GM12875 (cell line): ENCODE data around the gene SYNJ2.

Source experiments
- H3K4me3 ChIP-seq: one replicate; pipeline ENCODE4 v1.5.1; 2011; ENCODE audit warnings: low read depth, low read length, control low read depth
- TF ChIP-seq, protein P1 (sequence below): IDR thresholded peaks from 2 replicates; pipeline ENCODE4 v1.5.1; 2011; ENCODE audit warnings: low read depth, mild to moderate bottlenecking, control low read depth, inconsistent platforms, low read length, moderate library complexity, borderline replicate concordance; ENCODE audit not compliant: insufficient read depth

SYNJ2 gene

DNA sequence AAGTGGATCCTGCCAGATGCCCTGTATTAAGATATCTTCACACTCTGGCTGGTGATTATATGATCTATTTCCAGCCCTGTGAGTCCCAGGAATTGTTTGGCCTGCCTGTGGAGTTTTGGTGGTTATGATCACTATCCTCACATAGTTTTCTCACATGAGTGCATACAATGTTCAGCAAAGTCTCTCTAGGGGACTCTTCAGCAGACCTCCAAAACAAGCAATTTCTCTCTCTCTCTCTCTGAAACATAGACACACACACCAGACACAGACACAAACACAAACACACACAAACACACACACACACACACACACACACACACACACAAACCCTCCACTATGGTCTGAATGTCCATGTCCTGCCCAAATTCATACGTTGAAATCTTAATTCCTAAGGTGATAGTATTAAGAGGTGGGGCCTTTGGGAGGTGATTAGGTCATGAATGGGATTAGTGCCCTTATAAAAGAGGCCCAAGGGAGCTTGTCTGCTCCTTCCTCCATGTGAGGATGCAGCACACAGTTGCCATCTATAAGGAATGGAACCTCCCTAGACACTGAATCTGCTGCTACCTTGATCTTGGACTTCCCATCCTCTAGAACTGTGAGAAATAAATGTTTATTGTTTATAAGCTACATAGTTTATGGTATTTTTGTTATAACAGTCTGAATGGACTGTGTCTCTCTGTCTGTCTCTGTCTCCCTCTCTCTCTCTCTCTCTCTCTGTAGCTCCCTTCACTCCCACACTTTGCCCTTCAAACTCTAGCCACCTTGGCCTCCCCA, 22.0 kb upstream of the SYNJ2 start:
- TF ChIP-seq, protein P1, sequence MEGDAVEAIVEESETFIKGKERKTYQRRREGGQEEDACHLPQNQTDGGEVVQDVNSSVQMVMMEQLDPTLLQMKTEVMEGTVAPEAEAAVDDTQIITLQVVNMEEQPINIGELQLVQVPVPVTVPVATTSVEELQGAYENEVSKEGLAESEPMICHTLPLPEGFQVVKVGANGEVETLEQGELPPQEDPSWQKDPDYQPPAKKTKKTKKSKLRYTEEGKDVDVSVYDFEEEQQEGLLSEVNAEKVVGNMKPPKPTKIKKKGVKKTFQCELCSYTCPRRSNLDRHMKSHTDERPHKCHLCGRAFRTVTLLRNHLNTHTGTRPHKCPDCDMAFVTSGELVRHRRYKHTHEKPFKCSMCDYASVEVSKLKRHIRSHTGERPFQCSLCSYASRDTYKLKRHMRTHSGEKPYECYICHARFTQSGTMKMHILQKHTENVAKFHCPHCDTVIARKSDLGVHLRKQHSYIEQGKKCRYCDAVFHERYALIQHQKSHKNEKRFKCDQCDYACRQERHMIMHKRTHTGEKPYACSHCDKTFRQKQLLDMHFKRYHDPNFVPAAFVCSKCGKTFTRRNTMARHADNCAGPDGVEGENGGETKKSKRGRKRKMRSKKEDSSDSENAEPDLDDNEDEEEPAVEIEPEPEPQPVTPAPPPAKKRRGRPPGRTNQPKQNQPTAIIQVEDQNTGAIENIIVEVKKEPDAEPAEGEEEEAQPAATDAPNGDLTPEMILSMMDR = no peak
- no peak overlapping the region for H3K4me3 ChIP-seq

DNA sequence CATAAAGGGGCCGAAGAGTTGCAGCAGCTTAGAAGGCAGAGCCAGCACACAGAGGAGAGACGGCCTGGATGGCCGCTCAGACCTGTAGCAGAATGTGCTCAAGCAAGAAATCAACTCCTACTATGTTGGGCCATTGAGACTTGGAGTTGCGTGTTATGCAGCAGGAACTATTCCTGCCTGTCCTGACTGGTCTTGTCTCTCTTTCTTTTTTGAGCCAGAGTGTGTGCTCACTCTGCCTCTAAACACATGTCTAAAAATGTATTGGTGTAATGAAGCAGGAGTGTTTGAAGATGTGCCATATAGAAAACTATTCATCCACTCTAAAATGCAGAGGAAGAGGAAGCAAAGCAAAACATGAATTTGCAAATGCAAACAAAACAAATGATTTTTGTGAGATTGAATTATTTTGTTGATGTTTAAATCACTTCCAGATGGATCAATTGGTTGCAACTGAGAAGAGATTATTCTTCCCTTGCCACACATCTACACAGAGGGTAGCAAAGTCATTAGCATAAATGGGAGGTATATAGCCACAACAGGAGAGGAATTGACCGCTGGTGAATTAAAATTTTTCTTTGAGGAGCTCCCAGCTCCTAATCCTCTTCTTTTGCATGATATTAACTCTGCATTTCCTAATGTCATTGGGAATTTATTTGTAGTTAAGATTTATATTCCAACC, 20.4 kb upstream of the SYNJ2 start:
- TF ChIP-seq, protein P1 = no peak
- no peak overlapping the region for H3K4me3 ChIP-seq

DNA sequence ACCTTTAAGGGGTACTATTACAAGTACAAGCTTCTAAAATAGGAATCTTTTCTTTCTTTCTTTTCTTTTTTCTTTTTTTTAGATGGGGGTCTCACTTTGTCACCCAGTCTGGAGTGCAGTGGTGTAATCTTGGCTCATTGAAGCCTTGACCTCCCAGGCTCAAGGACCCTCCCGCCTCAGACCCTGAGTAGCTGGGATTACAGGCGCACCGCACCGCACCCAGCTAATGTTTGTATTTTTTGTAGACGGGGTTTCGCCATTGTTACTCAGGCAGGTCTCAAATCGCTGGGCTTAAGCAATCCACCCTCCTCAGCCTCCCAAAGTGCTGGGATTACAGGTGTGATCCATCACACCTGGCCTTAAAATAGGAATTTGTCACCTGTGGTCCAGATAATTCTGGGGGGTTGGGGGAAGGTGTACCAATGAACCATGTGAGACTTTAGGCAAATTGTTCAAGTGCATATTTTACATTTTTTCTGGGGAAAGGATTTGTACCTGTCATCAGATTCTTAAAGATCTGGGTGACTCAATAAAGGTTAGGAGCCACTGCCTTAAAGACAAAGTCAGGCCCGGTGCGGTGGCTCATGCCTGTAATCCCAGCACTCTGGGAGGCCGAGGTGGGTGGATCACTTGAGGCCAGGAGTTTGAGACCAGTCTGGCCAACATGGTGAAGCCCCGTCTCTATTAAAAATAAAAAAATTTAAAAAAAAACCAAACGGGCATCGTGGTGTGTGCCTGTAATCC, 19.7 kb upstream of the SYNJ2 start:
- TF ChIP-seq, protein P1 = no peak
- no peak overlapping the region for H3K4me3 ChIP-seq

GRCh38 chr6:157962601-157963302, 18.9 kb upstream of the SYNJ2 start:
- TF ChIP-seq, protein P1 = no peak
- no peak overlapping the region for H3K4me3 ChIP-seq

DNA sequence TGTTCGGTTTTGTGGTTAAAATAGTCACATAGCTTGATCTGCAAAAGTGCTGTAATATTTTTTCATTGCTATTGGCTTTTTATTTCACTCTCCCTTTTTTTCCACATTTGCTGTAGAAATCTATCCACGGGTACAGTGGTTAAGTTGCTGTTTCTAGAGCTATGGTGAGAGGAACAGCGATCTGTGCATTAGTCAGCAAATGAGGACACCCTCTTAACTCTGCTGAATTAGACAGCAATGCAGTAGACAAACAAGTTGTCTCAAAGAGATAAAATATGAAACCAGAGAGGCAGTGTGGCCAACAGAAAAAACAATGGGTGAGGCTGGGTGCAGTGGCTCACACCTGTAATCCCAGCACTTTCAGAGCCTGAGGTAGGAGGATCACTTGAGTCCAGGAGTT, 17.6 kb upstream of the SYNJ2 start:
- TF ChIP-seq, protein P1 = no peak
- H3K4me3 ChIP-seq = no peak overlapping the region

DNA sequence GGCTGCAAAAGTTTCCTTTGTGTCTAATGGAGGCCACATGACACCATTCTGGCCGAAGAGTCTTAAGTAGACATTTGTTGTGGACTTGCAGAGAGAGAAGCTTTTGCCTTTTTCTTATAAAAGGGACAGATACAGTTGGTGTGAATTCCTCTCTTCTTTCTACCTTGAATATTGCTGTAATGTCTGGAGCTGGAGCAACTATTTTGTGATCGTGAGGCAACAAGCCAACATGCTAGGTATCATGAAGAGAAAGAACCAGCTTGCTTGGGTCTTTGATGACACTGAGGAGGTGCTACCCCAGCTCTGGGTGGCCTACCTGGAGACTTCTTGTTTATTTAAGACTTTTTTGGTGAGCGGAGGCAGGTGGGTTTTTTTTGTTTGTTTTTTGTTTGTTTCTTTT, 16.3 kb upstream of the SYNJ2 start:
- TF ChIP-seq, protein P1 = no peak
- no peak overlapping the region for H3K4me3 ChIP-seq
